ENCODE data around the gene CEP85.
A peak's percentile ranks its signal among the peaks of the same experiment; 100 is the strongest.

The CEP85 gene

GRCh38 chr1:26263212-26263611 is 29.2 kb downstream of the CEP85 start:
- H3K36me3 ChIP-seq: no peaks in the 10 kb centered on the region
- H3K9me3 ChIP-seq: no peaks in the 10 kb centered on the region
- no peak for TF ChIP-seq CTCF (IDR thresholded peaks at IDR 0.05)
- H3K27me3 ChIP-seq: no peaks in the 10 kb centered on the region
- peaks cover 48 to 56% of the 10 kb centered on the region in 2 experiments for H3K4me1 ChIP-seq (ENCODE audit: control insufficient read depth in 1 of 2, insufficient read depth in 1 of 2, low read depth in 1 of 2, low read length in 1 of 2)
- H3K27ac ChIP-seq: peak overlapping the region; percentile 66
- H3K4me3 ChIP-seq (ENCODE audit: low read depth in 1 of 2, low read length in 1 of 2): no peak overlapping the region

GRCh38 chr1:26265405-26265804 is 31.4 kb downstream of the CEP85 start:
- H3K27ac ChIP-seq: no peak overlapping the region
- no peak for TF ChIP-seq CTCF (IDR thresholded peaks at IDR 0.05)
- H3K27me3 ChIP-seq: no peaks in the 10 kb centered on the region
- H3K4me1 ChIP-seq (ENCODE audit: control insufficient read depth in 1 of 2, insufficient read depth in 1 of 2, low read depth in 1 of 2, low read length in 1 of 2): peaks cover 26 to 34% of the 10 kb centered on the region in 2 experiments
- H3K36me3 ChIP-seq: no peaks in the 10 kb centered on the region
- no peaks in the 10 kb centered on the region for H3K9me3 ChIP-seq
- H3K4me3 ChIP-seq (ENCODE audit: low read depth in 1 of 2, low read length in 1 of 2): no peak overlapping the region

GRCh38 chr1:26268290-26269197 is 34.5 kb downstream of the CEP85 start:
- Histone ChIP-seq H3K27ac (no peak overlapping the region), H3K4me1 (ENCODE audit: control insufficient read depth in 1 of 2, insufficient read depth in 1 of 2, low read depth in 1 of 2, low read length in 1 of 2) (peaks cover 1 to 3% of the 10 kb centered on the region in 2 experiments), H3K4me3 (ENCODE audit: low read depth in 1 of 2, low read length in 1 of 2) (no peak overlapping the region), H3K27me3 (no peaks in the 10 kb centered on the region), H3K9me3 (no peaks in the 10 kb centered on the region), H3K36me3 (peaks cover 10% of the 10 kb centered on the region)
- TF ChIP-seq CTCF (IDR thresholded peaks at IDR 0.05): no peak

GRCh38 chr1:26269198-26269550 is 35.2 kb downstream of the CEP85 start:
- Histone ChIP-seq H3K36me3 (peaks cover 10% of the 10 kb centered on the region), H3K9me3 (no peaks in the 10 kb centered on the region), H3K4me1 (ENCODE audit: control insufficient read depth in 1 of 2, insufficient read depth in 1 of 2, low read depth in 1 of 2, low read length in 1 of 2) (peaks cover 3% of the 10 kb centered on the region in 2 experiments), H3K27me3 (no peaks in the 10 kb centered on the region), H3K27ac (no peak overlapping the region), H3K4me3 (ENCODE audit: low read depth in 1 of 2, low read length in 1 of 2) (no peak overlapping the region)
- no peak for TF ChIP-seq CTCF (IDR thresholded peaks at IDR 0.05)

- Histone ChIP-seq H3K9me3 (no peaks in the 10 kb centered on the region), H3K27me3 (no peaks in the 10 kb centered on the region), H3K4me3 (ENCODE audit: low read depth in 1 of 2, low read length in 1 of 2) (peak overlapping the region; percentile 9 to 42), H3K4me1 (ENCODE audit: control insufficient read depth in 1 of 2, insufficient read depth in 1 of 2, low read depth in 1 of 2, low read length in 1 of 2) (peaks cover 52 to 57% of the 10 kb centered on the region in 2 experiments), H3K27ac (peak overlapping the region; percentile 100), H3K36me3 (peaks cover 10% of the 10 kb centered on the region)
- TF ChIP-seq CTCF (IDR thresholded peaks at IDR 0.05): no peak
These were observed 40.9 kb downstream of the CEP85 start for GRCh38 chr1:26274801-26275425.
